GM18868 (cell line): ENCODE data around the gene A2ML1.
A peak's percentile ranks its signal among the peaks of the same experiment; 100 is the strongest.
"Not testable (repeated sequence)": the region's sequence is repeated elsewhere in the genome, so short reads cannot be mapped to it uniquely, and the experiment has no call there.

Source experiments
- ATAC-seq: cut with Tn5 transposase; IDR thresholded peaks from one replicate; pipeline ENCODE4 v1.9.1; 2021; ENCODE audit warnings: mild to moderate bottlenecking, moderate library complexity; ENCODE audit not compliant: unreplicated experiment

The A2ML1 gene

GRCh38 chr12:8904665-8905064 is 82.2 kb downstream of the A2ML1 start:
- ATAC-seq, result no peak

GRCh38 chr12:8905546-8905945 is 83.1 kb downstream of the A2ML1 start:
- ATAC-seq, result no peak

- ATAC-seq, result no peak
Observed at GRCh38 chr12:8906266-8907180, 84.1 kb downstream of the A2ML1 start.

- no peak for ATAC-seq
Observed at GRCh38 chr12:8907513-8907912, 85.1 kb downstream of the A2ML1 start.

- no peak for ATAC-seq
Observed at GRCh38 chr12:8909752-8910151, 87.3 kb downstream of the A2ML1 start.

GRCh38 chr12:8911606-8912268 is 89.3 kb downstream of the A2ML1 start:
- no peak for ATAC-seq

- no peak for ATAC-seq
Observed at GRCh38 chr12:8912914-8913313, 90.5 kb downstream of the A2ML1 start.

- no peak for ATAC-seq
Observed at GRCh38 chr12:8913702-8914032, 91.2 kb downstream of the A2ML1 start.

GRCh38 chr12:8914033-8914715 is 91.8 kb downstream of the A2ML1 start, which contains the start of gene PHC1:
TSS of gene PHC1 (plus strand) at chr12:8914509. CDS start at chr12:8917678, 3,169 bp downstream.
- peak; percentile 68 for ATAC-seq

GRCh38 chr12:8914716-8915526 is 92.5 kb downstream of the A2ML1 start:
- ATAC-seq, result peak; percentile 81

GRCh38 chr12:8916154-8916553 is 93.7 kb downstream of the A2ML1 start:
- ATAC-seq, result no peak

GRCh38 chr12:8917031-8917430 is 94.6 kb downstream of the A2ML1 start:
- no peak for ATAC-seq

GRCh38 chr12:8917751-8918150 is 95.3 kb downstream of the A2ML1 start:
- no peak for ATAC-seq

GRCh38 chr12:8919643-8920042 is 97.2 kb downstream of the A2ML1 start:
- ATAC-seq, result not testable (repeated sequence)

GRCh38 chr12:8922544-8922943 is 100.1 kb downstream of the A2ML1 start:
- no peak for ATAC-seq
